ENCODE results near the gene JOSD2. TPM values are rescaled to one million over a fixed set of nuclear protein-coding genes. Genes with fewer than 3 reads are reported as not detected.

JOSD2 gene
- total RNA-seq, 1 experiment from 2014 or later: 40.9 TPM

GRCh38 chr19:50498219-50499056, 12.6 kb downstream of the JOSD2 start (continued):
- TF ChIP-seq ZFX (IDR thresholded peaks at IDR 0.05): no peak
- TF ChIP-seq FOSL1 (IDR thresholded peaks at IDR 0.05; ENCODE audit: low read depth): no peak
- TF ChIP-seq ZNF274 (IDR thresholded peaks at IDR 0.05; ENCODE audit: low read depth, low read length): no peak

GRCh38 chr19:50497022-50497405, 14.0 kb downstream of the JOSD2 start:
- no peaks in the 10 kb centered on the region for H3K79me2 ChIP-seq (ENCODE audit: insufficient read depth, low read length)
- no peak overlapping the region for H3K4me2 ChIP-seq (ENCODE audit: low read length)
- TF ChIP-seq ELF1 (IDR thresholded peaks at IDR 0.05; ENCODE audit: borderline replicate concordance, low read depth): no peak
- TF ChIP-seq POLR2A (IDR thresholded peaks at IDR 0.05; ENCODE audit: borderline replicate concordance, extremely low read depth, insufficient read depth, insufficient read length): no peak
- no peak for TF ChIP-seq ZNF274 (IDR thresholded peaks at IDR 0.05; ENCODE audit: low read depth, low read length)
- TF ChIP-seq CEBPB (IDR thresholded peaks at IDR 0.05; ENCODE audit: low read depth): no peak
- no peak for TF ChIP-seq REST (IDR thresholded peaks at IDR 0.05; ENCODE audit: low read depth)
- no peak for TF ChIP-seq RAD21 (IDR thresholded peaks at IDR 0.05; ENCODE audit: low read depth)
- TF ChIP-seq POLR2AphosphoS5 (IDR thresholded peaks at IDR 0.05; ENCODE audit: low read depth, low read length): no peak
- no peak for TF ChIP-seq SP1 (IDR thresholded peaks at IDR 0.05; ENCODE audit: low read depth)
- TF ChIP-seq SRF (IDR thresholded peaks at IDR 0.05; ENCODE audit: low read depth): no peak
- no peak for TF ChIP-seq CTCF (IDR thresholded peaks at IDR 0.05 in 2 of 3, conservative IDR thresholded peaks at IDR 0.05 in 1 of 3; ENCODE audit: borderline replicate concordance in 1 of 3, insufficient read depth in 1 of 3, low read depth in 2 of 3, low read length in 2 of 3)
- no peak for TF ChIP-seq CBX3 (IDR thresholded peaks at IDR 0.05; ENCODE audit: low read depth)
- no peak for TF ChIP-seq MAX (IDR thresholded peaks at IDR 0.05)
- TF ChIP-seq TCF7L2 (IDR thresholded peaks at IDR 0.05; ENCODE audit: borderline replicate concordance, extremely low read depth, insufficient read depth, insufficient read length): no peak
- no peak for TF ChIP-seq EGR1 (IDR thresholded peaks at IDR 0.05; ENCODE audit: low read depth)
- TF ChIP-seq JUND (IDR thresholded peaks at IDR 0.05): no peak
- no peak for TF ChIP-seq EZH2 (IDR thresholded peaks at IDR 0.05)
- TF ChIP-seq YY1 (IDR thresholded peaks at IDR 0.05; ENCODE audit: extremely low read depth, insufficient replicate concordance, low read depth, low read length): no peak
- intact Hi-C loops (cut with micrococcal nuclease): no loop called here
- no TSS peak for BruUV-seq (replicated peaks)
- no peak overlapping the region for H2AFZ ChIP-seq (ENCODE audit: low read depth, low read length, poor library complexity, severe bottlenecking)
- H3K9me3 ChIP-seq (ENCODE audit: control insufficient read depth in 1 of 2, insufficient read depth in 1 of 2, low read depth in 1 of 2, low read length in 2 of 2): no peaks in the 10 kb centered on the region
- ChIA-PET RAD21 (ENCODE audit: low non-redundant PET in 1 of 2, low total read pairs in 2 of 2, uncharacterized antibody in 2 of 2, unreplicated experiment in 2 of 2) (no interaction called here), CTCF (interaction anchor here (0.7 kb wide), 1 partner anchor 1187 kb away, joined by 3 read pairs; no protein-coding TSS in a partner anchor), POLR2A (no interaction called here)
- DNase-seq (ENCODE audit: low read depth, low spot score) (no peak), ATAC-seq (no peak)
- no peaks in the 10 kb centered on the region for H3K9me2 ChIP-seq (ENCODE audit: insufficient read depth)
- no peaks in the 10 kb centered on the region for H4K20me1 ChIP-seq (ENCODE audit: insufficient read depth)
- H3K4me3 ChIP-seq (replicated peaks in 1 of 2; ENCODE audit: low read depth in 1 of 2, low read length in 2 of 2): no peak overlapping the region
- H3K36me3 ChIP-seq (ENCODE audit: control insufficient read depth in 1 of 2, insufficient read depth in 2 of 2, low read length in 2 of 2): no peaks in the 10 kb centered on the region
- peaks cover 4 to 21% of the 10 kb centered on the region in 2 experiments; a peak in 3 of 4 replicates for H3K4me1 ChIP-seq (ENCODE audit: control insufficient read depth in 1 of 2, insufficient read depth in 2 of 2, low read length in 2 of 2)
- no peaks in the 10 kb centered on the region for H3K27me3 ChIP-seq (ENCODE audit: insufficient read depth, low read length)
- no peak overlapping the region for H3K9ac ChIP-seq (ENCODE audit: low read length)
- no peak overlapping the region for H3K27ac ChIP-seq (ENCODE audit: low read depth, low read length)

All from HCT116 (cell line).